Activated CD8-positive, alpha-beta memory T cell treated with anti-CD3 and anti-CD28 coated beads, Interleukin-2, amount 10 ng/mL, durations not matched to agents 7 days and 5 days (primary cell): ENCODE measurements around the gene MTHFSD. TPM values are rescaled to one million over a fixed set of nuclear protein-coding genes. Genes with fewer than 3 reads are reported as not detected.

Experiments
- ATAC-seq: fragments of 150-1000 bp; cut with Tn5 transposase; one replicate; pipeline ENCODE4 v1.10.0; 2021; ENCODE audit warnings: moderate library complexity
- CTCF ChIA-PET: fragments of 350-600 bp; sonication (Branson Sonifier 250); formaldehyde crosslinking; loops from one replicate; lab custom pipeline; 2021; ENCODE audit warnings: antibody characterized with exemption; lab: Charles Lee
- DNase-seq: peaks from one replicate; pipeline ENCODE4 v3.0.0-alpha.2; 2020
- H3K27ac Mint-ChIP-seq: one replicate; pipeline ENCODE4 v1.8.0; 2021; ENCODE audit warnings: mild to moderate bottlenecking, mixed read lengths
- H3K27me3 Mint-ChIP-seq: one replicate; pipeline ENCODE4 v1.8.0; 2021; ENCODE audit warnings: mixed read lengths
- H3K36me3 Mint-ChIP-seq: one replicate; pipeline ENCODE4 v1.8.0; 2021; ENCODE audit warnings: mild to moderate bottlenecking, mixed read lengths
- H3K4me1 Mint-ChIP-seq: one replicate; pipeline ENCODE4 v1.8.0; 2021; ENCODE audit warnings: mixed read lengths
- H3K4me3 Mint-ChIP-seq: one replicate; pipeline ENCODE4 v1.8.0; 2021; ENCODE audit warnings: mild to moderate bottlenecking, moderate library complexity, mixed read lengths
- H3K9me3 Mint-ChIP-seq: one replicate; pipeline ENCODE4 v1.8.0; 2022; ENCODE audit warnings: low read depth, mixed read lengths
- total RNA-seq, 2 experiments: library from RNA; stranded (reverse); gene quantifications; one replicate each; pipeline ENCODE4 v1.2.3, GENCODE V29; 2021

MTHFSD gene
- total RNA-seq, 2 experiments from 2014 or later = 23.2 to 25.3 TPM

DNA sequence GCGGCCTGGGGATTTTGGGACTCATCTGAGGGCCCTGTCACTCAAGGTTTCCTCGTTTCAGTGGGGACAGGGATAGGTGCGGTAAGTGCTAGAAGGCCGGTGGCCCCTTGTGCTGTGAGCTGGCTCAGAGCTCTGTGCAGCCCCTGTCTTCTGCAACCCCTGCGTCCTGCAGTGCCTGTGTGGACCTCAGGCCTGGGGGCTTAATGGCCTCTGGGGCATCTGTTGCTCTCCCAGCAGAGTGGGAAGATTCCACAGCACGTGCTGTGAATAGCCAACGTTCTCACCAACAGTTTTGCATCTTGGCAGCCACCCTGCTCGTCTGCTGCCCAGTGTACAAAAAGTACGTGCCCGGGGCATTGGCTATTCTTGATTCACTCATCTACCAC, 16.5 kb upstream of the MTHFSD start:
- H3K36me3 Mint-ChIP-seq = no peaks in the 10 kb centered on the region
- H3K9me3 Mint-ChIP-seq = no peaks in the 10 kb centered on the region
- peaks cover 4% of the 10 kb centered on the region for H3K4me1 Mint-ChIP-seq
- DNase-seq = no peak
- no peak overlapping the region for H3K27ac Mint-ChIP-seq
- H3K27me3 Mint-ChIP-seq = peaks cover 64% of the 10 kb centered on the region
- CTCF ChIA-PET = no interaction called here
- ATAC-seq = no peak
- H3K4me3 Mint-ChIP-seq = no peak overlapping the region

DNA sequence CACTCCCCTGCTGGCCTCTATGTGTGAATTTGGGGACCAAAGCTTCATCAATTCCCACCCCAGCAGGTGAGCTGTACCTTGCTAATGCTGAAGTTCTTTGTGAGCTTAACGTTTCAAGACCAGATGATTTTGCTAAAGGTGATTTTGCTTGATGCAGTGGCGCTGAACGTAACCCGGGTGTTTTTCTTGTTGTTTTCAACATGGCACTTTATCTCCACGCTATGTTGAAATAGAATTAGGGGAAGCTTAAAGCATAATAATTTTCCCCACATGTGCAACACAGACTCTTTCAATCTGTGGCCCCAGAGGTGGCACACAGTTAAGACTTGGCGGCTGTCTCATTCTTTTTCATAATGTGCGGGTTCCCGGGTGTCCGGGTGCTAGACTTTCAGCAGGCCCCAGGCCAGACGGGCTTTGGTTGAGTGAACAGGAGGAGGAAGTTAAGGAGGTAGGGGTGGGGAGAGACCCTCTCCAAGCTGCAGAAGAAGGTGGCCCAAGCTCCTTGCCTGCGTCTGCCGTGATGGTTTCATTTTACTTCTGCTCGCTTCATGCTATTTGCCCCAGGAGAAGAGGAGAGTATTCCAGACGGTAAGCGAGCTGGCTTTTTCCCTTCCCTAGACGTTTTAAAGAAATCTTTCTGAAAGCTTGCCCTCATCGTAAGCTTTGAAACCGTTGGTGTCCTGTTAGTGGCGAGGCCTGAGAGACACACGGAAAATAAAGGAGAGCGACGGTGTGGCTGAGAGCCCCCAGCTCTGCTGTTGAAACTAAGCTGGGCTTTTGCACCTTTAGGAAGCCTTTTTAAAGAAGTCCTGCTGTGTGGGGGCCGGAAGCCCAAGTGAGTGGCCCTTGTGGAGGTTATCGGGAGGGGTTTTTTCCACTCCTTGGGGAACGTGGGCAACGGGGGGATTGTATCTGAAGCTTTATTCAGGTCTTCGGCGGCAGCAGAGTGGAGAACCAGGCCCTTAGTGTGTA, 15.8 kb upstream of the MTHFSD start:
- Mint-ChIP-seq H3K36me3 (no peaks in the 10 kb centered on the region), H3K27ac (no peak overlapping the region), H3K9me3 (no peaks in the 10 kb centered on the region), H3K27me3 (peaks cover 62% of the 10 kb centered on the region), H3K4me1 (no peaks in the 10 kb centered on the region), H3K4me3 (no peak overlapping the region)
- DNase-seq = no peak
- CTCF ChIA-PET = no interaction called here
- ATAC-seq = no peak

DNA sequence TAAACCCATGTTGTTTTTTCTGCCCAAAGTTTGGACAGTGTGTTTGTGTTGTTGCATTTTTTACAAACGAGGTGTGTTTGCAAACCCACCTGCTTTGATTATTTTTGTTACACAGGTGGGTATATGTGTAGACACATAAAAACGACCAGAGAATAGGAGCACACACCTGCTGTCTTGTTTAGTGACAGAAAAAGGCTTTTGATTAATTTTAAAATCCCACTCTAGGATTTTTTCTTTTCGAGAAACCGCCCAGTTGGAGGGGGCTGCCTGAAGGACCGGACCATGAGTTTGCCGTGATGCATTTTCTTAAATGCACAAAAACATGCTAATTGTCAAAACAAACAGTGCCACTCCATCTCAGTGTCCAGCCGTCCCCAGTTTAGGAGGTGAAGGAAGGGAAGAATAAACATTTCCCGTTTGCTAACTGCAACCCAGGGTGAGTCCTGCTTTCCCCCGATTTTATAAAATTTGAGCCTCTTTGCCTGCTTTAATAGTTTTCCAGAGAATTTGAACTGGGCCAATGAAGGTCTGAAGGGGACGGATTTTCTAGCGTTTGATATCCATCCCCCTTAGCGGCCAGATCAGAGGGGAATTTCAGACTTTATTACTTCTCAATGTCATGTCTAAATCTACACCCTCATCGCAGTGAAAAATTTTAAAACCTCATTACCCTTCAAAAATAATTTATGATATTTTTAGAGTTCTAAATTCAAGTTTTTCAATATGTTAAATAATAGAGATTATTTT, 14.8 kb upstream of the MTHFSD start:
- Mint-ChIP-seq H3K9me3 (no peaks in the 10 kb centered on the region), H3K36me3 (no peaks in the 10 kb centered on the region), H3K27me3 (peaks cover 62% of the 10 kb centered on the region), H3K27ac (no peak overlapping the region), H3K4me1 (no peaks in the 10 kb centered on the region), H3K4me3 (no peak overlapping the region)
- CTCF ChIA-PET = no interaction called here
- no peak for DNase-seq
- no peak for ATAC-seq

- H3K27ac Mint-ChIP-seq = no peak overlapping the region
- peaks cover 4% of the 10 kb centered on the region for H3K4me1 Mint-ChIP-seq
- no peak overlapping the region for H3K4me3 Mint-ChIP-seq
- no peak for ATAC-seq
- DNase-seq = no peak
- H3K9me3 Mint-ChIP-seq = no peaks in the 10 kb centered on the region
- no peaks in the 10 kb centered on the region for H3K36me3 Mint-ChIP-seq
- peaks cover 64% of the 10 kb centered on the region for H3K27me3 Mint-ChIP-seq
- CTCF ChIA-PET = interaction anchor here (1.0 kb wide), 1 partner anchor 494 kb away, joined by 4 read pairs; no protein-coding TSS in a partner anchor
These were observed 13.9 kb upstream of the MTHFSD start for GRCh38 chr16:86568677-86569623.

DNA sequence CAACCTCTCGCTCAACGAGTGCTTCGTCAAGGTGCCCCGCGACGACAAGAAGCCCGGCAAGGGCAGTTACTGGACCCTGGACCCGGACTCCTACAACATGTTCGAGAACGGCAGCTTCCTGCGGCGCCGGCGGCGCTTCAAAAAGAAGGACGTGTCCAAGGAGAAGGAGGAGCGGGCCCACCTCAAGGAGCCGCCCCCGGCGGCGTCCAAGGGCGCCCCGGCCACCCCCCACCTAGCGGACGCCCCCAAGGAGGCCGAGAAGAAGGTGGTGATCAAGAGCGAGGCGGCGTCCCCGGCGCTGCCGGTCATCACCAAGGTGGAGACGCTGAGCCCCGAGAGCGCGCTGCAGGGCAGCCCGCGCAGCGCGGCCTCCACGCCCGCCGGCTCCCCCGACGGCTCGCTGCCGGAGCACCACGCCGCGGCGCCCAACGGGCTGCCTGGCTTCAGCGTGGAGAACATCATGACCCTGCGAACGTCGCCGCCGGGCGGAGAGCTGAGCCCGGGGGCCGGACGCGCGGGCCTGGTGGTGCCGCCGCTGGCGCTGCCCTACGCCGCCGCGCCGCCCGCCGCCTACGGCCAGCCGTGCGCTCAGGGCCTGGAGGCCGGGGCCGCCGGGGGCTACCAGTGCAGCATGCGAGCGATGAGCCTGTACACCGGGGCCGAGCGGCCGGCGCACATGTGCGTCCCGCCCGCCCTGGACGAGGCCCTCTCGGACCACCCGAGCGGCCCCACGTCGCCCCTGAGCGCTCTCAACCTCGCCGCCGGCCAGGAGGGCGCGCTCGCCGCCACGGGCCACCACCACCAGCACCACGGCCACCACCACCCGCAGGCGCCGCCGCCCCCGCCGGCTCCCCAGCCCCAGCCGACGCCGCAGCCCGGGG, 12.9 kb upstream of the MTHFSD start:
- no peak overlapping the region for H3K27ac Mint-ChIP-seq
- DNase-seq (no peak), ATAC-seq (no peak)
- H3K4me1 Mint-ChIP-seq = peaks cover 9% of the 10 kb centered on the region
- no peaks in the 10 kb centered on the region for H3K9me3 Mint-ChIP-seq
- H3K36me3 Mint-ChIP-seq = no peaks in the 10 kb centered on the region
- CTCF ChIA-PET = interaction anchor here (1.0 kb wide), 1 partner anchor 495 kb away, joined by 4 read pairs; no protein-coding TSS in a partner anchor
- peaks cover 70% of the 10 kb centered on the region for H3K27me3 Mint-ChIP-seq
- H3K4me3 Mint-ChIP-seq = no peak overlapping the region

GRCh38 chr16:86566966-86567700, 12.1 kb upstream of the MTHFSD start:
- ATAC-seq = no peak
- H3K4me3 Mint-ChIP-seq = no peak overlapping the region
- peaks cover 75% of the 10 kb centered on the region for H3K27me3 Mint-ChIP-seq
- H3K9me3 Mint-ChIP-seq = no peaks in the 10 kb centered on the region
- no peak for DNase-seq
- no peak overlapping the region for H3K27ac Mint-ChIP-seq
- peaks cover 9% of the 10 kb centered on the region for H3K4me1 Mint-ChIP-seq
- CTCF ChIA-PET = no interaction called here
- no peaks in the 10 kb centered on the region for H3K36me3 Mint-ChIP-seq

- H3K36me3 Mint-ChIP-seq = no peaks in the 10 kb centered on the region
- H3K27ac Mint-ChIP-seq = no peak within 1 kb of the TSS
- DNase-seq = no peak
- H3K9me3 Mint-ChIP-seq = no peaks in the 10 kb centered on the region
- peaks cover 9% of the 10 kb centered on the region for H3K4me1 Mint-ChIP-seq
- ATAC-seq = no peak
- H3K4me3 Mint-ChIP-seq = no peak within 1 kb of the TSS
- peaks cover 72% of the 10 kb centered on the region for H3K27me3 Mint-ChIP-seq
- CTCF ChIA-PET = no interaction called here
These were observed 11.5 kb upstream of the MTHFSD start, which contains the start of gene FOXC2 for GRCh38 chr16:86566601-86566965. FOXC2 (plus strand) TSS chr16:86566829; CDS start chr16:86567336, 507 bp downstream.

DNA sequence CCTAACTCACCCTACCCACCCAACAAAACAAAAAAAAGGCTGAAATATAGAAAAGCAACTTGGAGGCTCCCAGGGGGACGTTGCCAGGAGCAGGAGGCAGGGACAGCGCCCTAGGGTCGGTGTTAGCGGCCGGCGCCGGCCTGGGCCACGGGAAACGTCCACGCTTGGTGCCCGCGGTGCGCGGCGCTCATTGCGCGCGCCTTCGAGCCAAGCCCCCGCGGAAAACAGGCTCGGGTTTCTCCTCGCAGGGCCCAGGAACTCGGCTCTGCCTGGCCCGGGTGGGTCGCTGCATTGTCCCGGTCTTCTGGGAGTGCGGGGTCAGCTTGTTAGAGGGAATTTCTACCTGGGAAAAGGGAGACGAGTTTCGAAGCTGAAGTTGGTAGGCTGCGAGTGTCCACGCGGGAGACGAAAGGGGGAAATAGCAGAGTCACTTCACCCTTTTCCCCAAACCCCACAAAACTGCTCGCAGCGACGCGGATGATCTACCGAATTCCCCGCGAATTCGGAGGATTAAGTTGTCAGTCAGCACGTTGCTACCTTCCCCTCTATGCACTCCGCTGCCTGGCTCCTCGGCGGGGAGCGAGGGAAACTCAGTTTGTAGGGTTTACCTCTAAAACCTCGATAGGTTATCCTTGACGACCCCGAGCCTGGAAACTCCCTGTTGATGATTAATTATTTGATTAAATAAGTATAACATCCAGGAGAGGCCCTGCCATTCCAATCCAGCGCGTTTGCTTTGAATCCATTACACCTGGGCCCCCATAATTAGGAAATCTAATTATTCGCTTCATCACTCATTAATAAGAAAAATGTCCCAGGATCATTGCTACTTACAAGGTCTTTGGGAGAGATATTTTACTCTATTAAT, 10.8 kb upstream of the MTHFSD start:
- Mint-ChIP-seq H3K4me1 (peaks cover 9% of the 10 kb centered on the region), H3K4me3 (no peak overlapping the region), H3K36me3 (no peaks in the 10 kb centered on the region), H3K9me3 (no peaks in the 10 kb centered on the region), H3K27ac (no peak overlapping the region), H3K27me3 (peaks cover 67% of the 10 kb centered on the region)
- DNase-seq (no peak), ATAC-seq (no peak)
- CTCF ChIA-PET = no interaction called here

DNA sequence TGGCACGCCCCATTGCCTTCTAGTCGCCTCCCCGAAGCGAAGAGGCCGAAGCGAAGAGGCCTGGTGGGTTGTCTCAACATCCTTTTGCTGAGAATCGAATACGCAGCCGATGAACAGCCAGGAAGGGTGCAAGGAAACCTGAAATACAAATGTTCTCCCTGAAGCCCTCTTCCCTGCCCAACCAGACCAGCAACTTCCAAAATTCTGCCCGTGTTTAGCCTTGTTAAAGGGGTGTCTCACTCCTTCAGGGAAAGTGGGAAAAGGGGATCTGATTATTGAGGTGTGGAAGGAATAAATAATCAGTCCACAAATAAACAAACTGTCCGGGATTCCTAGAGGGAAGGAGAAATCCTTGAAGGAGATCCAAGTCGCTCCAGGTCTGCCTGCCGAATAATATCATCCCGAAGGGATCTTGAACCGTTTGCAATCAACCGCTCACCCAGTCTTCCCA, 10.2 kb upstream of the MTHFSD start:
- Mint-ChIP-seq H3K27me3 (peaks cover 61% of the 10 kb centered on the region), H3K9me3 (no peaks in the 10 kb centered on the region), H3K36me3 (no peaks in the 10 kb centered on the region), H3K4me1 (peaks cover 9% of the 10 kb centered on the region), H3K27ac (no peak overlapping the region), H3K4me3 (no peak overlapping the region)
- CTCF ChIA-PET = interaction anchor here (0.8 to 2.5 kb wide), 17 partner anchors 10 to 713 kb away, joined by 3 to 22 read pairs (median 4); partner anchors contain the start of genes FOXL1 and MTHFSD
- DNase-seq (no peak), ATAC-seq (no peak)

- Mint-ChIP-seq H3K27ac (no peak overlapping the region), H3K27me3 (peaks cover 47% of the 10 kb centered on the region), H3K36me3 (no peaks in the 10 kb centered on the region), H3K9me3 (no peaks in the 10 kb centered on the region), H3K4me3 (no peak overlapping the region), H3K4me1 (peaks cover 9% of the 10 kb centered on the region)
- ATAC-seq (peak; percentile 88), DNase-seq (peak; percentile 92)
- CTCF ChIA-PET = interaction anchor here (0.7 to 2.5 kb wide), 21 partner anchors 9 to 734 kb away, joined by 3 to 22 read pairs (median 4); partner anchors contain the start of genes FOXL1 and MTHFSD
These were observed 8.7 kb upstream of the MTHFSD start for GRCh38 chr16:86563469-86564345.
